ENCODE measurements around the gene ZNF335.

GRCh38 chr20:45902199-45902701, 69.8 kb downstream of the ZNF335 start:
- TF ChIP-seq FOS (IDR thresholded peaks at IDR 0.05; ENCODE audit: borderline replicate concordance, insufficient read depth, low read length) (no peak), MAX (IDR thresholded peaks at IDR 0.05; ENCODE audit: insufficient read depth, insufficient read length) (no peak), EZH2 (IDR thresholded peaks at IDR 0.05; ENCODE audit: borderline replicate concordance, low read depth, low read length, severe bottlenecking) (no peak)
- TF ChIP-seq, protein P1, sequence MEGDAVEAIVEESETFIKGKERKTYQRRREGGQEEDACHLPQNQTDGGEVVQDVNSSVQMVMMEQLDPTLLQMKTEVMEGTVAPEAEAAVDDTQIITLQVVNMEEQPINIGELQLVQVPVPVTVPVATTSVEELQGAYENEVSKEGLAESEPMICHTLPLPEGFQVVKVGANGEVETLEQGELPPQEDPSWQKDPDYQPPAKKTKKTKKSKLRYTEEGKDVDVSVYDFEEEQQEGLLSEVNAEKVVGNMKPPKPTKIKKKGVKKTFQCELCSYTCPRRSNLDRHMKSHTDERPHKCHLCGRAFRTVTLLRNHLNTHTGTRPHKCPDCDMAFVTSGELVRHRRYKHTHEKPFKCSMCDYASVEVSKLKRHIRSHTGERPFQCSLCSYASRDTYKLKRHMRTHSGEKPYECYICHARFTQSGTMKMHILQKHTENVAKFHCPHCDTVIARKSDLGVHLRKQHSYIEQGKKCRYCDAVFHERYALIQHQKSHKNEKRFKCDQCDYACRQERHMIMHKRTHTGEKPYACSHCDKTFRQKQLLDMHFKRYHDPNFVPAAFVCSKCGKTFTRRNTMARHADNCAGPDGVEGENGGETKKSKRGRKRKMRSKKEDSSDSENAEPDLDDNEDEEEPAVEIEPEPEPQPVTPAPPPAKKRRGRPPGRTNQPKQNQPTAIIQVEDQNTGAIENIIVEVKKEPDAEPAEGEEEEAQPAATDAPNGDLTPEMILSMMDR (IDR thresholded peaks at IDR 0.05; ENCODE audit: extremely low read depth in 1 of 2, insufficient read depth in 1 of 2, low read depth in 1 of 2, low read length in 2 of 2), result no peak
